ENCODE data around the gene UROC1.

- no peak for TF ChIP-seq CTCF (IDR thresholded peaks at IDR 0.05)
- no peak for TF ChIP-seq ZFX (IDR thresholded peaks at IDR 0.05; ENCODE audit: borderline replicate concordance)
These were observed 4.5 kb downstream of the UROC1 start for GRCh38 chr3:126512916-126513650.

All from 22Rv1 (cell line).